Activated CD4-positive, alpha-beta T cell treated with anti-CD3 and anti-CD28 coated beads, Interleukin-10, Interleukin-2, amounts not matched to agents 100 ng/mL and 50 ng/mL, durations not matched to agents 16 hours and 8 hours (primary cell): ENCODE measurements around the gene PDE7B.
"Not testable (repeated sequence)": the region's sequence is repeated elsewhere in the genome, so short reads cannot be mapped to it uniquely, and the experiment has no call there.

Experiments
- DNase-seq: peaks from one replicate; pipeline ENCODE4 v3.0.0-alpha.2; 2020

PDE7B gene

GRCh38 chr6:135850882-135851281 is 619 bp upstream of the PDE7B start:
- no peak for DNase-seq

- DNase-seq, result no peak
Measured at GRCh38 chr6:135852746-135853145, 1.2 kb downstream of the PDE7B start.

- no peak for DNase-seq
Measured at GRCh38 chr6:135853227-135853626, 1.7 kb downstream of the PDE7B start.

GRCh38 chr6:135853986-135854385 is 2.5 kb downstream of the PDE7B start:
- DNase-seq, result no peak

DNA sequence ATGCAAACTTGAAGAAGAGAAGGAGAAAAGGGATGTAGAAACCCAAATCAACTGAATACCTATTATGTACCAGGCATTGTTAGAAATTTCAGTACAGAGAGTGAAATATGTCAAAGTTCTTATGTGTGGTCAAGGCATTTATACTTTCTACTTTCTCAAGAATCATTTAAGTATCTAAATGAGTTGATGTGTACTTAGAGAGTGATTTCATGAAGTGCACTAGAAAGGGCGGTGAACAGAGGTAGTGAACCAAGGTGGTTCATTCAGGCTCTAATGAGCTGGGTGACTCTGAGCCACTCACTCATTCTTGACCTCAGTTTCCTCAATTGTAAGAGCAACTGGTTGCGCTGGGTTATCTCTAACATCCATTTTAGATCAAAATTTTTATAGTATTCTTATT is 3.3 kb downstream of the PDE7B start:
- DNase-seq, result peak; percentile 4

DNA sequence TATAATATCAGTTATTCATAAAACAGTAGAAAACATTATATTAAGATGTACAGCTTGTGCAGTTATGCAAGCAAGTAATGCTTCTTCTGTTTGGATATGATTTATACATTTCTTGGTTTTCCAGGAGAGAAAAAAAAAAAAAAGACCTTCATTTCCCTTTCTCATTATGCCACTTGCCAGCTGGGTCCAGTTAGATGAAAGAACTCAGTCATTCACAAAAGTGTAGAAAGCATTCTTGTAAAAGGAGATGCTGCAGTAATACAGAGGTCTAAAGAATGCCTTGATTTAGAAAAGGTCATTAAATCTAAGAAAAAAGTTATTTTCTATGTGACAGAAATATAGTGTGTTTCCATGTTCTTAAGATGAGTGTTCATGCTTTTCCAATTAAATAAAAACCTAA is 7.4 kb downstream of the PDE7B start:
- no peak for DNase-seq

DNA sequence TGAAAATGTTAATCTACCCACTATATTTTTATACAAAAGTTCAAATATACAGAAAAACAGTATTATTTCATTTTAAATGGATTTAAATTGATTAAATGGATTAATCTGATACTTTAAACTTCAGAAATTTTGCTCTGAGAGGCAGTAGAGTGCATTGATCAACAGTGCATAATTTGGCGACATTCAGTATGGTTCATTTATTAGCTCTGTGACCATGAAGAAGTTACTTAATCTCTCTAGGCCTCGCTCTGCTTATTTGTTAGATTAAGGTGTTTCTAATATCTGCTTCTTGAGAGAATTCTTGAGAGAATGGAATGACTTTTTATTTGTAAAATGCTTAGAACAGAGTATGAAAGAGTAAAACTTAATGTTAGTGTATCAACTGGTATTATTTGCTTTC is 8.9 kb downstream of the PDE7B start:
- DNase-seq, result no peak

GRCh38 chr6:135861189-135861588 is 9.7 kb downstream of the PDE7B start:
- DNase-seq, result no peak

DNA sequence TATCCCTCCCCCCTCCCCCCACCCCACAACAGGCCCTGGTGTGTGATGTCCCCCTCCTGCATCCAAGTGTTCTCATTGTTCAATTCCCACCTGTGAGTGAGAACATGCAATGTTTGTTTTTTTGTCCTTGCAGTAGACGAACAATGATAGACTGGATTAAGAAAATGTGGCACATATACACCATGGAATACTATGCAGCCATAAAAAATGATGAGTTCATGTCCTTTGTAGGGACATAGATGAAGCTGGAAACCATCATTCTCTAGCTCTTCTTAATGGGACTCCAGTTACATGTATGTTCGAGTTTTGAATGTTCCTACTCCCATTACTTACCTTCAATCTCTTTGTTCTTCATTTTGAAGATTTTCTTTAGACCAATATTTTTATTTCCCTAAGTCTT is 13.4 kb downstream of the PDE7B start:
- DNase-seq, result not testable (repeated sequence)

GRCh38 chr6:135866445-135867123 is 15.1 kb downstream of the PDE7B start:
- no peak for DNase-seq

- DNase-seq, result no peak
Measured at GRCh38 chr6:135867332-135867731, 15.8 kb downstream of the PDE7B start.

- DNase-seq, result no peak
Measured at GRCh38 chr6:135869857-135870256, 18.4 kb downstream of the PDE7B start.

DNA sequence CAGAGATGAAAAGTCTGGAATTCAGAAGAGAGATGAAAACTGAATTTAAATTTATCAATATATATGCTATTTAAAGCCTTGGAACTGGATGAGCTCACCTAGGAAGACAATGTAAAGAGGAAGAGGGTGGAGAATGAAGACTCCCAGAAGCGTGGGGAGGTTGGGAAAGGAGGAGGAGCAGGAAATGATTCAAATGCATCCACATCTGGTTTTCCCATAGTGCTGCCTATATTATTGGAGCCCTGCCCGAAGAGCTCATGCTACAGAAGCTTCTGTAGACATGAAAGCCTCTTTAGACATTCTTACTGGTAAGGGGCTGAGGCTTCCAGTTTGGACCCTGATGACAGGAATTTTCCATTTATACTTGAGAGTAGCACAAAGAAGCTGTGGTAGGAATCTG is 19.2 kb downstream of the PDE7B start:
- DNase-seq, result no peak

DNA sequence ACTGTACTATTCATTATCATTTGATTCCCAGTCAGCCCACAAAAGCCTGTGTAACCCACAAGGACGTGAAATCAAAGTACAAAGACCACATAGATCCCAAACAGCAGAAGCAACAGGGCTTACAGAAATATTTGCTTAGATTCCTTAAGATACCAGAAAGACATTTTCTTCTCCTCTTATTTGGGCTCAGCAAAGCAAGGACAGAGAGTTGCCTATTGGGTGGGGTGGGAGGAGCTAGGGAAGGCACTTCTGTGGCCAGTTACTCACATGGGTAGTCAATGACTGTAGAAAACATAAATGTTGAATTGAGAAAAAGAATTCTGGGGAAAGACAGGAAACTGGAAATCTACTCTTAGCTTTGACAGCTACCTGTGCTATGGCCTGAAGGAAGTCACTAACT is 19.8 kb downstream of the PDE7B start:
- no peak for DNase-seq

DNA sequence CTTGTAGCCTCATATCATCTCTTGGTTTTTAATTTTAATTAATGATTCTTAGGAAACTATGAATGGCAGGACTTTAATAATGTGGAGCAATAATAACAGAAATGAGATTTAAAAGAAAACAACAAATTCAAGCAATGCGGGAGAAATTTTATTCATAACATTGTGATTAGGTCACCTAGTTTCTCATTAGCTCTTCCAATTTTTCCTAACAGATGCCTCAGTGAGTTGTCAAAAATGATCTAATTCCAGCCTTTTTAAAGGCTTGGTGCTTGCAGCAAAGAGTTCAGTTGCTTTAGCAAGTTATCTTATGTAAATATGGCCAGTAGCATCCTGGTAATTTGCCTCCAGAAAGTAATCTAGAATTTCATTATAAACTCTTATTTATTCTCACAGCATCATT is 20.4 kb downstream of the PDE7B start:
- no peak for DNase-seq

DNA sequence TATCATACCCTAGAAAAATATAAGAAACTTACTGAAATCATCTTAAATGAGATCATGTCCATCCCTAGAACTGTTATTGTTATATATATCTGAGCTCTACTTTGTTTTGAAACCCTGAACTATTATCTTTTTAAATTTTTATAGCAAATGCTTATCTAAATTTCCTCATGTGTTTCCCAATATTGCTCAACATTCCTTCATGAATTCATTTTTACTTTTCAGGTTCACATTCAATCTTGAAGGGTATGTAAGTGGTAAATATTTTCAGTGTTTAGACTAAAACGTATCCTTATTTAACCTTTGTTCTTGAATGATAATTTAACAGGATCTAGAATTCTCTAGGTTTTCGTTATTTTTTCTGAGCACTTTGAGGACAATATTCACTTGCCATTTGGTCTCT is 23.9 kb downstream of the PDE7B start:
- DNase-seq, result no peak

DNA sequence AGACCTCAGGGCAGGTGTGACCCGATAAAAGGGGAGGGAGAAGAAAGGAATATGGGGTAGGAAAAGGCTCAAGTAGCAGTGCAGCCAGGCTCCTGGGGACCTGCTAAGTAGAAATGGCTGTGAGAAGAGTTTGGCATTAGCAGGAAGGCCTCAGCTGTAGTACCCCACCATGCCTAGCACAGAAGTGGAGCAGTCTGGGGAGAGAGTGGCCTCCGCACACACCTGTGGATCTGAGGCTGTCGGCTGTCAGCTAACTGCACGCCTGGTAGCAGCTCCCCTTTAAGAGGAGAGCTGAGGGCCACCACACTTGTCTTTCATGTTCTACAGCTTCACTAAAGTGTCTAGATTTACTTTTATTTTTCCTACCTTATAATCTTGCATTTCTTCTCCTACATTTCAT is 24.6 kb downstream of the PDE7B start:
- DNase-seq, result no peak

DNA sequence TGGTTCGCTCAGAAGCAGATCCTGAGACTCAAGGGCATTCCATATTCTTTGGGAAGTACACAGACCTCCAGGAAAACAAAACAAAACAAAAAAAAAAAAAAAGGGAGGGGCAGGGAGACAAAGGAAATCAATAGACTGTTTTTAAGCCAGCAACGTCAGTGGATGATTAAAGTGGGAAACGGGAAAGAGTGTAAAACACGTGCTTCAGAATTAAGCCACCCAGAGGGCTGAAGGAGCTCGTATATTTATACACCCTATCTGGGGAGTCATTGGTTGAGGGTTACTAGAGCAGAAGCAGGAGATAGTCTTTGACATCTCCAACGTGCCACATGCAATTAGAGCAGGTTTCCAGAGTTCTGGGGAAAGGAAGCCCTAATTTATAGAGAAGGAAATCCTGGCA is 26.2 kb downstream of the PDE7B start:
- DNase-seq, result no peak

- DNase-seq, result peak; percentile 79
Measured at GRCh38 chr6:135880066-135880972, 28.8 kb downstream of the PDE7B start.

- DNase-seq, result no peak
Measured at GRCh38 chr6:135883045-135883444, 31.5 kb downstream of the PDE7B start.

DNA sequence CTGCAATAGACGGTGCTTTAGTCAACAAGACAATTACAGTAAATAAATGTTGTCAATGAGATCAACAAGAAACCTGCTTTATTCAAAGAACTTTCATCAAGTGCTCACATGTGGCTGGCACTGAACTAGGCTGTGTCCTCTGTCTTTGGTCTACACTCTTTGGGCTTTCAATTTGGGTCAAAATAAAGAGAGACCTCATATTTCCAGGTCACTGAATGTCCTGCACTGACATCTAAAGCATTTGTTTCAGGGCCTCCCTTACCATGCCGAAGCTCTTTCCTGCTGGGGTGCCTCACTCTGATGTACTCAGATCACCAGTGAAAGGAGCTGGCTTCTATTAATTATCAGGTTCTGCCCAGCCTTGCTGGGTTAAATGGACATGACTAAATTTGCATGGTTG is 32.0 kb downstream of the PDE7B start:
- DNase-seq, result no peak

DNA sequence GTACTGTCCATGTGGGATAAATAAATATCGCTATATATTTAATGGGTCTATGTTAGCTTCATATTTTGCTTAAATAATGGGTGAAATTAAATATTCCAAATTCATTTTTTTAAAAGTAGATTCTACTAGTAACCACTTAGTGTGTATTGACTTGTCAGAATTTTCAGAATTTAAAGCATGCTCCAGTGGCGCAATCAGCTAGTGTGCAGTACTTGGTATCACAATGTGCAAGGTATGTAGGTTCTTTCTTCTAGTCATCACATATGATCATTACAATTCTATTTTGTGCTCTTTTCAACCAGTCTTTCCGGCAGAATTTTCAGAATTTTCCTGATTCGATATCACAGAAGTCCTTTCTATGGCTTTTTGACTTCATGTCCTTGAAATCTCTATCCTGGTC is 32.6 kb downstream of the PDE7B start:
- DNase-seq, result no peak

DNA sequence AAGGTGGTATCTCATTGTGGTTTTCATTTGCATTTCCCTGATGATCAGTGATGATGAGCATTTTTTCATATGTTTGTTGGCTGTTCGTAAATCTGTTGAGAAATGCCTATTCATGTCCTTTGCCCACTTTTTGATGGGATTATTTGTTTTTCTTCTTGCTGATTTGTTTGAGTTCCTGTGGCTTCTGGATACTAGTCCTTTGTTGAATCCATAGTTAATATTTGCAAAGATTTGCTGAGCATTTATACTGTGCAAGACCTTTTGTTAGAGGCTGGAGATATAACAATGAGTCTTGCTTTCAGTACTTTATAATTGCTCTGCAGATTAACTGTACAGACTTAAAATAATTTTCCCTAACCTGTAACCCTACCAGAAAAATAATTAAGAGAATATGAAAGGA is 35.6 kb downstream of the PDE7B start:
- no peak for DNase-seq

DNA sequence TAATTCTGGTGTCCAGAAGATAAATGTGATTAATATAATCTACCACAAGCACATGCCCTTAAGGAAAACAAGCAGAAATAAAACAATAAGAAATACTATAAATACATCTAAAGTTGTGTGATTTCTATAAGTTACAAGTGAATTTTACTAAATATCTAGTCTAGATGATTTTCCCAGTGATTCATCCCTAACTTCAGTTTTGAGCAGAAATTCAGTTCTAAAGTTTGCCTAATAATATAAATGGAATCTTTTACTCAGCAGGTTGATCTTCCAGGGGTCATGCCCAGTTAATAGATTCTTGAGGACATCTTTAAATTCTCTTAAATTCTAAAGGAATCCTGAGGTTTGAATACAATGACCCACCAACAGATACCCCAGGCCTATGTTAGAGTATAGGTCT is 37.3 kb downstream of the PDE7B start:
- DNase-seq, result no peak

DNA sequence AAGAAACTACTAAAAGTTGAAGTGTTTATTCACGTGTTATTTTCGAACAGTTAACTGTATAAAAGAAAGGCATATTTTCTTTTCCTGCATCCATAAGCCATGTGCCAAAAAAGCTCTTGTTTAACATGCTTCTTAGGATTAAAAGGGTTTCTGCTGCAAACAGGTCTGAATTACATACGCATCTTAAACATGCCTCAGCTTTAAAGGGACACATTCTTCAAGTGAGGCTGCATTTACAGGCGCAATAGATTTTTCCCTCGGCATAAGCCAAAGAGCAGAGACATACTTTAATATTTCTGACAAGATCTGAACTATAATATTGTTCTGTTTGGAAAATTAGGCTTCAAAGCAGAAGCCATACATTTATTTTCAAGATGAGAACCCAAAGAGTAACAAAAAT is 39.4 kb downstream of the PDE7B start:
- DNase-seq, result no peak
